Measurements from ENCODE around the gene ATRAID. TPM values are rescaled to one million over a fixed set of nuclear protein-coding genes. Genes with fewer than 3 reads are reported as not detected.

ATRAID gene
- total and polyA plus RNA-seq, 2 donors (not counting 1 experiment from before 2014, with no cell fraction given) = 176 to 235 TPM

- no peaks in the 10 kb centered on the region for H3K9me3 ChIP-seq (ENCODE audit: control insufficient read depth, insufficient read depth, low read depth, low read length)
- TF ChIP-seq CTCF (conservative IDR thresholded peaks at IDR 0.05 in 1 of 2, IDR thresholded peaks at IDR 0.05 in 1 of 2; ENCODE audit: low read depth in 1 of 2, low read length in 2 of 2) (no peak), EZH2 (IDR thresholded peaks at IDR 0.05; ENCODE audit: low read length, missing control alignments) (no peak)
- H3K4me3 ChIP-seq (replicated peaks in 1 of 4; ENCODE audit: control extremely low read depth in 1 of 4, insufficient read depth in 1 of 4, low read depth in 3 of 4, low read length in 4 of 4) = no peak overlapping the region
- no peak overlapping the region for H3K4me2 ChIP-seq (ENCODE audit: extremely low read depth, insufficient read depth, low read length)
- no peak overlapping the region for H3K27ac ChIP-seq (ENCODE audit: insufficient read depth, low read length)
- H3K79me2 ChIP-seq (ENCODE audit: control insufficient read depth, insufficient read depth, low read length) = no peaks in the 10 kb centered on the region
- no peak overlapping the region for H3K9ac ChIP-seq (ENCODE audit: insufficient read depth, low read length)
- H3K27me3 ChIP-seq (ENCODE audit: control insufficient read depth, insufficient read depth, low read length) = no peaks in the 10 kb centered on the region
- DNase-seq (ENCODE audit: low read depth in 2 of 2) = no peak
- H4K20me1 ChIP-seq (ENCODE audit: control insufficient read depth, extremely low read depth, insufficient read depth, low read length) = no peaks in the 10 kb centered on the region
- H2AFZ ChIP-seq (ENCODE audit: low read length) = no peak overlapping the region
- H3K4me1 ChIP-seq (ENCODE audit: control insufficient read depth, extremely low read depth, insufficient read depth, low read length) = no peaks in the 10 kb centered on the region
- peaks cover 52% of the 10 kb centered on the region for H3K36me3 ChIP-seq (ENCODE audit: control insufficient read depth, insufficient read depth, low read length)
Measured at GRCh38 chr2:27236136-27236535, 24.3 kb downstream of the ATRAID start.

- Histone ChIP-seq H3K79me2 (ENCODE audit: control insufficient read depth, insufficient read depth, low read length) (no peaks in the 10 kb centered on the region), H3K27ac (ENCODE audit: insufficient read depth, low read length) (no peak overlapping the region), H3K4me1 (ENCODE audit: control insufficient read depth, extremely low read depth, insufficient read depth, low read length) (no peaks in the 10 kb centered on the region), H2AFZ (ENCODE audit: low read length) (no peak overlapping the region), H3K4me3 (replicated peaks in 1 of 4; ENCODE audit: control extremely low read depth in 1 of 4, insufficient read depth in 1 of 4, low read depth in 3 of 4, low read length in 4 of 4) (no peak overlapping the region), H4K20me1 (ENCODE audit: control insufficient read depth, extremely low read depth, insufficient read depth, low read length) (no peaks in the 10 kb centered on the region), H3K27me3 (ENCODE audit: control insufficient read depth, insufficient read depth, low read length) (no peaks in the 10 kb centered on the region), H3K9ac (ENCODE audit: insufficient read depth, low read length) (no peak overlapping the region), H3K36me3 (ENCODE audit: control insufficient read depth, insufficient read depth, low read length) (peaks cover 52% of the 10 kb centered on the region), H3K4me2 (ENCODE audit: extremely low read depth, insufficient read depth, low read length) (no peak overlapping the region), H3K9me3 (ENCODE audit: control insufficient read depth, insufficient read depth, low read depth, low read length) (no peaks in the 10 kb centered on the region)
- no peak for DNase-seq (ENCODE audit: low read depth in 2 of 2)
- TF ChIP-seq EZH2 (IDR thresholded peaks at IDR 0.05; ENCODE audit: low read length, missing control alignments) (no peak), CTCF (conservative IDR thresholded peaks at IDR 0.05 in 1 of 2, IDR thresholded peaks at IDR 0.05 in 1 of 2; ENCODE audit: low read depth in 1 of 2, low read length in 2 of 2) (no peak)
Measured at GRCh38 chr2:27236626-27237025, 24.8 kb downstream of the ATRAID start.

GRCh38 chr2:27237341-27237945, 25.6 kb downstream of the ATRAID start:
- Histone ChIP-seq H3K4me2 (ENCODE audit: extremely low read depth, insufficient read depth, low read length) (no peak overlapping the region), H3K36me3 (ENCODE audit: control insufficient read depth, insufficient read depth, low read length) (peaks cover 50% of the 10 kb centered on the region), H3K79me2 (ENCODE audit: control insufficient read depth, insufficient read depth, low read length) (no peaks in the 10 kb centered on the region), H3K4me3 (replicated peaks in 1 of 4; ENCODE audit: control extremely low read depth in 1 of 4, insufficient read depth in 1 of 4, low read depth in 3 of 4, low read length in 4 of 4) (no peak overlapping the region), H3K9me3 (ENCODE audit: control insufficient read depth, insufficient read depth, low read depth, low read length) (no peaks in the 10 kb centered on the region), H3K4me1 (ENCODE audit: control insufficient read depth, extremely low read depth, insufficient read depth, low read length) (no peaks in the 10 kb centered on the region), H2AFZ (ENCODE audit: low read length) (no peak overlapping the region), H3K27ac (ENCODE audit: insufficient read depth, low read length) (no peak overlapping the region), H3K27me3 (ENCODE audit: control insufficient read depth, insufficient read depth, low read length) (no peaks in the 10 kb centered on the region), H4K20me1 (ENCODE audit: control insufficient read depth, extremely low read depth, insufficient read depth, low read length) (no peaks in the 10 kb centered on the region), H3K9ac (ENCODE audit: insufficient read depth, low read length) (no peak overlapping the region)
- TF ChIP-seq CTCF (conservative IDR thresholded peaks at IDR 0.05 in 1 of 2, IDR thresholded peaks at IDR 0.05 in 1 of 2; ENCODE audit: low read depth in 1 of 2, low read length in 2 of 2) (no peak), EZH2 (IDR thresholded peaks at IDR 0.05; ENCODE audit: low read length, missing control alignments) (no peak)
- no peak for DNase-seq (ENCODE audit: low read depth in 2 of 2)

All from fibroblast of lung (primary cell).